H1 (cell line): Measurements from ENCODE around the gene ARHGEF16. TPM values are rescaled to one million over a fixed set of nuclear protein-coding genes. Genes with fewer than 3 reads are reported as not detected.

Source experiments
- CTCF ChIA-PET: fragments of 300-600 bp; sonication (Branson Sonifier 250); formaldehyde crosslinking; loops from one replicate; lab custom pipeline; 2021; ENCODE audit not compliant: partially characterized antibody; lab: Charles Lee
- POLR2A ChIA-PET: fragments of 300-600 bp; sonication (Branson Sonifier 250); formaldehyde crosslinking; loops from one replicate; lab custom pipeline; 2021; ENCODE audit warnings: inconsistent platforms; ENCODE audit not compliant: partially characterized antibody; lab: Charles Lee
- DNase-seq, 2 experiments: peaks; one replicate each; pipeline versions ENCODE4 v3.0.0 to v3.0.0-alpha.2; 2010 to 2022; ENCODE audit warnings: low spot score in 2 of 2, low read depth in 1 of 2, mixed read lengths in 1 of 2
- FAIRE-seq: peaks from 2 replicates; lab custom pipeline; 2011; peaks lifted over from hg19 to GRCh38; lab: Jason Lieb, UNC
- H2AFZ ChIP-seq: 2 replicates; pipeline ENCODE4 v1.8.1; 2012; ENCODE audit warnings: low read length, inconsistent platforms
- H2AK5ac ChIP-seq: 2 replicates; pipeline ENCODE4 v1.6.1; 2013; ENCODE audit warnings: low read depth, low read length
- H2BK120ac ChIP-seq: replicated peaks from 2 replicates; pipeline ENCODE3; 2013; ENCODE audit warnings: low read depth, low read length, inconsistent platforms
- H2BK12ac ChIP-seq: 2 replicates; pipeline ENCODE4 v1.6.1; 2013; ENCODE audit warnings: low read depth, low read length
- H2BK15ac ChIP-seq: 2 replicates; pipeline ENCODE4 v1.6.1; 2013; ENCODE audit warnings: low read length
- H2BK20ac ChIP-seq: 2 replicates; pipeline ENCODE4 v1.6.1; 2013; ENCODE audit warnings: low read length
- H2BK5ac ChIP-seq: 2 replicates; pipeline ENCODE4 v1.6.1; 2013; ENCODE audit warnings: low read depth, low read length
- H3K14ac ChIP-seq: 2 replicates; pipeline ENCODE4 v1.6.1; 2013; ENCODE audit warnings: inconsistent platforms; ENCODE audit not compliant: insufficient read length
- H3K18ac ChIP-seq: 2 replicates; pipeline ENCODE4 v1.6.1; 2013; ENCODE audit warnings: low read length; ENCODE audit errors: extremely low read depth
- H3K23ac ChIP-seq: 2 replicates; pipeline ENCODE4 v1.6.1; 2013; ENCODE audit warnings: inconsistent platforms; ENCODE audit not compliant: insufficient read length
- H3K23me2 ChIP-seq: 2 replicates; pipeline ENCODE4 v1.6.1; 2013; ENCODE audit warnings: low read depth, low read length
- H3K27ac ChIP-seq: 2 replicates; pipeline ENCODE4 v1.6.1; 2011; ENCODE audit warnings: low read depth, low read length, inconsistent platforms
- H3K27me3 ChIP-seq, 4 experiments: replicated peaks in 1 of 4; 1 replicate in 1 of 4; 2 replicates in 3 of 4; pipeline versions ENCODE4 v1.6.1 to v1.8.1; 2011 to 2013; ENCODE audit warnings: low read length in 3 of 4, mild to moderate bottlenecking in 3 of 4, inconsistent platforms in 2 of 4, mixed read lengths in 2 of 4, moderate library complexity in 1 of 4; ENCODE audit not compliant: control insufficient read depth in 3 of 4, insufficient read depth in 3 of 4; ENCODE audit errors: extremely low read depth in 1 of 4
- H3K36me3 ChIP-seq, 4 experiments: 2 replicates each; pipeline versions ENCODE4 v1.6.1 to v1.8.1; 2011 to 2013; ENCODE audit warnings: mild to moderate bottlenecking in 4 of 4, low read length in 3 of 4, moderate library complexity in 2 of 4, control low read depth in 1 of 4, inconsistent platforms in 1 of 4; ENCODE audit not compliant: insufficient read depth in 4 of 4, control insufficient read depth in 2 of 4
- H3K4ac ChIP-seq: replicated peaks from 2 replicates; pipeline ENCODE3; 2013; ENCODE audit warnings: low read length, low read depth, mixed read lengths, inconsistent platforms; ENCODE audit not compliant: insufficient read length
- H3K4me1 ChIP-seq, 4 experiments: replicated peaks in 1 of 4; 1 replicate in 1 of 4; 2 replicates in 3 of 4; pipeline versions ENCODE4 v1.6.1 to v1.8.1; 2011 to 2013; ENCODE audit warnings: low read length in 3 of 4, inconsistent platforms in 2 of 4, mixed read lengths in 1 of 4; ENCODE audit not compliant: insufficient read depth in 4 of 4, control insufficient read depth in 3 of 4
- H3K4me2 ChIP-seq, 2 experiments: 2 replicates each; pipeline versions ENCODE4 v1.6.1 to v1.8.1; 2011 to 2013; ENCODE audit warnings: low read depth in 2 of 2, low read length in 2 of 2, control low read depth in 1 of 2, inconsistent platforms in 1 of 2, mild to moderate bottlenecking in 1 of 2; ENCODE audit not compliant: insufficient read depth in 1 of 2
- H3K4me3 ChIP-seq, 4 experiments: fragments of 200-600, 300-600 bp in 1 of 4; sonication (generic), shearing (Covaris generic), sonication (Bioruptor Twin) in 1 of 4; 2 replicates each; pipeline versions ENCODE4 v1.5.1 to v1.8.1; 2011 to 2016; ENCODE audit warnings: low read length in 4 of 4, low read depth in 3 of 4, control low read depth in 2 of 4, inconsistent platforms in 2 of 4, mild to moderate bottlenecking in 2 of 4, mixed read lengths in 1 of 4, moderate library complexity in 1 of 4; ENCODE audit not compliant: insufficient read depth in 2 of 4; ENCODE audit errors: extremely low read depth in 1 of 4
- H3K56ac ChIP-seq: replicated peaks from 2 replicates; pipeline ENCODE3; 2013; ENCODE audit warnings: low read depth, mild to moderate bottlenecking, mixed read lengths, low read length, inconsistent platforms; ENCODE audit not compliant: insufficient read length
- H3K79me1 ChIP-seq: 2 replicates; pipeline ENCODE4 v1.6.1; 2013; ENCODE audit warnings: low read depth, low read length, control low read depth
- H3K79me2 ChIP-seq, 2 experiments: 2 replicates each; pipeline versions ENCODE4 v1.6.1 to v1.8.1; 2012 to 2013; ENCODE audit warnings: low read length in 2 of 2, mild to moderate bottlenecking in 2 of 2, inconsistent platforms in 1 of 2; ENCODE audit not compliant: insufficient read depth in 2 of 2, control insufficient read depth in 1 of 2
- H3K9ac ChIP-seq, 4 experiments: replicated peaks in 1 of 4; 1 replicate in 1 of 4; 2 replicates in 3 of 4; pipeline versions ENCODE4 v1.6.1 to v1.8.1; 2011 to 2013; ENCODE audit warnings: low read depth in 3 of 4, low read length in 3 of 4, control low read depth in 2 of 4, mild to moderate bottlenecking in 2 of 4, moderate library complexity in 2 of 4, inconsistent platforms in 1 of 4; ENCODE audit errors: extremely low read depth in 1 of 4
- H3K9me3 ChIP-seq, 2 experiments: 2 replicates each; pipeline versions ENCODE4 v1.6.1 to v1.8.1; 2012 to 2013; ENCODE audit warnings: mild to moderate bottlenecking in 2 of 2, moderate library complexity in 2 of 2, control low read depth in 1 of 2, inconsistent platforms in 1 of 2, low read depth in 1 of 2, low read length in 1 of 2, mixed read lengths in 1 of 2; ENCODE audit not compliant: insufficient read depth in 2 of 2
- H4K20me1 ChIP-seq, 2 experiments: replicated peaks in 1 of 2; 2 replicates each; pipeline versions ENCODE3 to v1.8.1; 2011 to 2013; ENCODE audit warnings: inconsistent platforms in 2 of 2, low read length in 2 of 2, mild to moderate bottlenecking in 1 of 2; ENCODE audit not compliant: insufficient read depth in 2 of 2, control insufficient read depth in 1 of 2
- H4K5ac ChIP-seq: 2 replicates; pipeline ENCODE4 v1.6.1; 2013; ENCODE audit warnings: low read length, low read depth, mixed read lengths, inconsistent platforms; ENCODE audit not compliant: insufficient read length
- H4K8ac ChIP-seq: 2 replicates; pipeline ENCODE4 v1.8.0; 2013; ENCODE audit warnings: mild to moderate bottlenecking, moderate library complexity, low read length, inconsistent platforms; ENCODE audit not compliant: insufficient read depth; ENCODE audit errors: extremely low read depth
- H4K91ac ChIP-seq: replicated peaks from 2 replicates; pipeline ENCODE3; 2013; ENCODE audit warnings: low read length, mixed read lengths, inconsistent platforms; ENCODE audit not compliant: insufficient read length
- SAP30 ChIP-seq: fragments of 300-600 bp; sonication (generic); IDR thresholded peaks from 2 replicates; pipeline ENCODE4 v1.7.1; 2012; ENCODE audit warnings: low read length, moderate library complexity, mild to moderate bottlenecking, inconsistent platforms; ENCODE audit not compliant: insufficient read depth, insufficient replicate concordance
- TBP ChIP-seq: IDR thresholded peaks from 2 replicates; pipeline ENCODE4 v1.6.1; 2011; ENCODE audit warnings: low read depth, low read length, improper control_type of control experiment
- ZNF274 ChIP-seq: IDR thresholded peaks from 2 replicates; pipeline ENCODE4 v1.7.0; 2012; ENCODE audit warnings: low read length, borderline replicate concordance; ENCODE audit errors: extremely low read depth
- WGBS, 2 experiments: shearing (Covaris generic) in 1 of 2; methylation state at CpG; one replicate each; pipeline versions ENCODE4 v1.1.6 to v1.1.7; 2013 to 2015; ENCODE audit warnings: low lambda C conversion rate in 2 of 2, mixed read lengths in 2 of 2, inconsistent platforms in 1 of 2, low coverage in 1 of 2, missing lambda C conversion rate in 1 of 2; ENCODE audit not compliant: insufficient replicate concordance in 2 of 2, insufficient coverage in 1 of 2, insufficient read length in 1 of 2; ENCODE audit errors: extremely low coverage in 1 of 2, missing lambda C conversion rate in 1 of 2; 5-methylcytosine and 5-hydroxymethylcytosine counted together
- polyA plus RNA-seq, 7 experiments: library from polyadenylated mRNA; depleted of rRNA in 3 of 7; stranded (reverse) in 5 of 7; unstranded in 2 of 7; fragments of >200 nt in 5 of 7; fragments of 200-250 nt in 2 of 7; gene quantifications; 1 replicate in 5 of 7; 2 replicates in 1 of 7; 4 replicates in 1 of 7; pipeline versions ENCODE4 v1.2.1 to v1.2.3, GENCODE V29; 2011 to 2013; ENCODE audit warnings: missing spikeins in 2 of 7, mixed read lengths in 2 of 7
- total RNA-seq: library from RNA; stranded (reverse); fragmentation: NEBNext Ultra II Directional; extraction: Animal tissue kit (Norgen Biotek cat#: 25700); gene quantifications from 2 replicates; pipeline ENCODE4 v1.2.1, GENCODE V29; 2021

ARHGEF16 gene
- total and polyA plus RNA-seq, 2 of the 8 experiments (the other 6 are each of a cell fraction or from before 2014, with no cell fraction given), result 18.3 to 20.7 TPM

DNA sequence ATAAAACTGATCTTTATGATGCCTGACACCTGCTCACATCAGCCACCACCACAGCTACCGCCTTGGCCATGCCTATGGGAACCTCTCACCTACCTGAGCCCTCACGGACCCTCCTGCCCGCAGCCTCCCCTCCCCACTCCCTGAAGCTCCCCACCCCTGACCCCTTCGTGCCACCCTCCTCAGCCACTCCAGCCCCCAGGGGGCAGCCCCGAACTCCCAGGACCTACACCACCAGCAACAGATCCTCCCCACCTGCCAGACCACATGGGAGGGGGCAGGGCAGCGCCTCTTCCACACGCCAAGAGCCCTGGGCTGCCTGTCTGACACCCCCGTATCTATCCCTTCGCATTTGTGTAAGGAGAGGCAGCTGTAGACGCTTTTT lies 14.2 kb upstream of the ARHGEF16 start:
- Histone ChIP-seq H3K79me2 (no peaks in the 10 kb centered on the region), H3K4me1 (peaks cover 0 to 3% (median 1%) of the 10 kb centered on the region in 4 experiments; a peak in 3 of 7 replicates), H3K56ac (no peak overlapping the region), H2BK15ac (no peak overlapping the region), H2BK20ac (no peak overlapping the region), H4K8ac (no peak overlapping the region), H3K9ac (no peak overlapping the region), H2AFZ (no peak overlapping the region), H2BK12ac (no peak overlapping the region), H4K5ac (no peak overlapping the region), H2BK5ac (no peak overlapping the region), H4K20me1 (no peaks in the 10 kb centered on the region), H3K4ac (no peak overlapping the region), H3K27ac (no peak overlapping the region), H3K18ac (no peak overlapping the region), H3K23me2 (no peaks in the 10 kb centered on the region), H3K9me3 (no peaks in the 10 kb centered on the region), H3K23ac (no peak overlapping the region), H3K4me2 (no peak overlapping the region), H3K79me1 (no peaks in the 10 kb centered on the region), H2AK5ac (no peak overlapping the region), H2BK120ac (no peak overlapping the region), H3K14ac (no peak overlapping the region), H3K36me3 (no peaks in the 10 kb centered on the region), H3K4me3 (no peak overlapping the region), H4K91ac (no peak overlapping the region), H3K27me3 (peaks cover 0 to 2% (median under 1%) of the 10 kb centered on the region in 4 experiments; a peak in 1 of 7 replicates)
- ChIA-PET POLR2A (no interaction called here), CTCF (interaction anchor here (0.6 to 6.5 kb wide), 7 partner anchors 9 to 180 kb away, joined by 3 to 35 read pairs (median 3); no protein-coding TSS in a partner anchor)
- WGBS, 2 experiments, result 71% methylated on average over 9 of the region's 10 CpGs; no CpG with 5 or more reads in 1 of the 2 experiments
- FAIRE-seq, result no peak
- TF ChIP-seq ZNF274, result no peak
- TF ChIP-seq SAP30, result no peak
- TF ChIP-seq TBP, result no peak
- DNase-seq, result no peak
